Stimulated activated CD4-positive, alpha-beta T cell treated with anti-CD3 and anti-CD28 coated beads, Interleukin-2, amount 100 ng/mL, for 4 hours (primary cell): ENCODE measurements around the gene TNFRSF1B.

ENCODE experiments used
- DNase-seq: peaks from one replicate; pipeline ENCODE4 v3.0.0-alpha.2; 2020; ENCODE audit warnings: low read depth

TNFRSF1B gene

DNA sequence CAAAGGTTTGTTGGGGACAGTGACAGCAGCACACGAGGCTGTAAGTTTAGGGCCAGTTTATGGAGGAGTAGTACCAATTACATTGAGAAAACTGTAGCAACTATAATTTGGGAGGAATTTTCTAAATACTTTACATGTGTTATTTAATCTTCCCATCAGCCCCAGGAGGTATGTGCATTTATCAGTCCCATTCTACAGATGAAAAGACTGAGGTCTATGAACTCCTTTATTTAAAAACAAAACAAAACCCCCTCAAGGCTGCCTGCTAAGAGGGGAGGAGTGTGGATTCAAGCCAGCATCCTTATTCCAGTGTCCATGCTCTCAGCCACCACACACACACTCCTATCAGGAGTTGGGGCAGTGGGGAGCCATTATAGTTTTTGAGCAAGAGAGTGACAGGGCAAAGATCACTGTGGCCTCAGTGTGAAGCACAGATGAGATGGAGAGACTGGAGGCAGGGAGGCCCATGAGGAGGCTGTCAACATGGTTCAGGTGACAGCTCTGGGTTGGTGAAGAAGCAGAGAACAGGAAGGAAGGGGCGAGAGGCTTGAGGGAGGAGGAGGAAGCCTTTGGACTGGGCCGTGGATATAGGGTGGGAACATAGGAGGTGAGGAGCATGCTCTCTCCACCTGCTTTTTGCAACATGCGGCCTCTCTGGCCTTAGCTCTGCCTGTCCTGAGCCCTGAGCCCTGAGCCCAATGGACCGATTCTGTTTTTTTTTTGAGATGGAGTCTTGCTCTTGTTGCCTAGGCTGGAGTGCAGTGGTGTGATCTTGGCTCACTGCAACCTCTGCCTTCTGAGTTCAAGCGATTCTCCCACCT lies 9.7 kb downstream of the TNFRSF1B start:
- DNase-seq = no peak

DNA sequence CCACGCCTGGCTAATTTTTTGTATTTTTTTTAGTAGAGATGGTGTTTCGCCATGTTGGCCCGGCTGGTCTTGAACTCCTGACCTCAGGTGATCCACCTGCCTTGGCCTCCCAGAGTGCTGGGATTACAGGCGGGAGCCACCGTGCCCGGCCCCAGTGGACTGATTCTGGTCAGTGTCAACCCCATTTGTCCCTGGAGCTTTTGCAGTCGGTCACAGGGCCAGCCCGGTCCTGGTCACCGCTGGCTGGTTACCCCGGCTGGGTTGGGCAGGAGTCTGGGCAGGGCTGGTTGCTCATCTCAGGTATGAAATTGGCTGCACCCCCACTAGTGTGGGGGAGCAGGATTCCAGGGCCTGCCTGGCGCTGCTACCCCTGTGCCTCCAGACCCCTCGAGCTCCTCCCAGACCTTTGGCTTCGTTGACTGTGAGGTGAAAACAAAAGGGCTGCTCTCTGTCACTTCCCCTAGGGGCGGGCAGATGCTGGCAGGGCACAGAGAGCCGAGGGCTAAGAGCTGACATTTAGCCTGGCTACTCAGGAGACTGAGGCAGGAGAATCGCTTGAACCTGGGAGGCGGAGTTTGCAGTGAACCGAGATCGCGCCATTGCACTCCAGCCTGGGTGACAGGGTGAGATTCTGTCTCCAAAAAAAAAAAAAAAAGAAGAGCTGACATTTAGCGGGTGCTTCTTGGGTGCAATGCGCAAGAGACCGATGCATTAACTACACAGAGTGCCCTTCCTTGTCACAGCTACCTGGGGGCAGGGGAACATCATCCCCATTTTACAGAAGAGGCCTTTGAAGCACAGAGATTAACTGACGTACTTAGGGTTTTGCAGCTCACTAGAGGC lies 10.6 kb downstream of the TNFRSF1B start:
- no peak for DNase-seq

DNA sequence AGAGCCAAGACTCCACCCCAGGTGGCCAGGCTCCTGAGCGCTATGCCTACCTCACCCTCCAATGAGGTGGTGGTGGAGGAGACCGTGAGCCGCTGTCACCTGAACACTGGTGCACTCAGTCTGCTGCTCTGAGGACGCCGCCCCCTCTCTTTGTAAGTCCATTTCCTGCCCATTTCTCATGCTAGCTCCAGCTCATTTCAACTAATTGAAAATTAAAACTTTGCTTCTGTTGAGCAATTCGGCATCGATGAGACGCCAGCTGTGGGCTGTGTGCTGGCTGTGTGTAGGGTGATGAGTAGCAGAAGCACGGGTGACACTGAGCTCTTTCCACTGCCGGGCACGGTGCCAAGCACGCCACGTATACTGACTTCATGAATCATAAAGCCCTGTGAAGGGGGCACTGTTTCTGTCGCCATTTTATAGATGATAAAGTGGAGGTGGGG lies 11.2 kb downstream of the TNFRSF1B start:
- DNase-seq = peak; percentile 96

DNA sequence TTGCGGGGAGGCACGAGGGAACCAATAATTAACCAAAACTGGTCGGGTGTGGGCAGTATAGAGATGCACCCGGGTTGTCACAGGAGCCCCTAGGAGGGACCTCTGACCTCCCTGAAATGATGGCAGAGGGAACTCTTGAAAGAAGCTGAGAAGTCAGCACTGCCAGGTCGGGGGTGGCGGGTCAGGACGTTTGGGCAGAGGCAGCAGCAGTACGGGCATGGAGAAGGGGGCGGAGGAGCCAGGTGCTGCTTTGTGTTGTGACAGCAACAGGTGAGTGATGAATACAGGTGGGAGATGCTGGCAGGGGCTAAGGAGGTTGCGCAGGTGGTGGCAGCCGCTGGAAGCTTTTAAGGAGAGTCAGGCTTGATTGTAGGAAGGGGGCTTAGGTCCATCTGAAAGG lies 11.7 kb downstream of the TNFRSF1B start:
- no peak for DNase-seq

DNA sequence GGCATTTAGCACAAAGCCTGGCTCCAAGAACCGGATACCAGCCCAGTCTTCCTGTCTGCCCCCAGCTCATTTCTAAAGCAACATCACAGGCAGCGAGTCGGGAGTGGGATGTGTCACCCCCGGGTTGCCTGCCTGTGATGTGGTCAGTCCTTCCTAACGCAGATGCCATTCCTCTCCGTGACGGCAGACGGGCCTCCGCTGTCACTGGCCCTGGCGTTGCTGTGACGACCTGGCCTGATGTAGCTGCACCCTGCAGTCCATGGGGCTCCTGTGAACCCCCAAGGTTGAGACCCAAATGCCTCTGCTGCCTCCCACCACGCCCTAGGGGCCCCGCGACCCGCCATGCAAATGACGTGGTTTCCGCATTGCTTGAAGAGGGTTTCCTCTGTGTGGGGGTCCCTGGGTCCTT lies 12.3 kb downstream of the TNFRSF1B start:
- peak; percentile 81 for DNase-seq

DNA sequence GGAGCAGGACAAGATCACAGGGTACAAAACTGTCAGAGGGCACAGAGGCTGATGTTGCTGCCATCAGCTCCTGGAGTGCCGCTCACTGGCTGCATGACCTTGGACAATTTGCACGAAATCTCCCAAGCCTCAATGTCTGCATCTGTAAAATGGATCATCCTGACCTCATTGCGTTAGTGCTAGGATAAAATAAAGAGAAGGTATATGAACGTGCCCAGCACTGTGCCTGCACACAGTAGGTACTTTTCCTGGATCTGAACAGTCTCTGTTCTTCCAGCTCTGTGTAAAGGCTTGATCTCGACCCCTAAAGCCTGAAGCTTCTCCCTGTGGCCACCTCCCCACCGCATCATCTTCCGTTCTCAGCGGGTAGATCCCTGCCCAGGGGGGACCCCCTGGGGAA lies 12.9 kb downstream of the TNFRSF1B start:
- DNase-seq = no peak

DNA sequence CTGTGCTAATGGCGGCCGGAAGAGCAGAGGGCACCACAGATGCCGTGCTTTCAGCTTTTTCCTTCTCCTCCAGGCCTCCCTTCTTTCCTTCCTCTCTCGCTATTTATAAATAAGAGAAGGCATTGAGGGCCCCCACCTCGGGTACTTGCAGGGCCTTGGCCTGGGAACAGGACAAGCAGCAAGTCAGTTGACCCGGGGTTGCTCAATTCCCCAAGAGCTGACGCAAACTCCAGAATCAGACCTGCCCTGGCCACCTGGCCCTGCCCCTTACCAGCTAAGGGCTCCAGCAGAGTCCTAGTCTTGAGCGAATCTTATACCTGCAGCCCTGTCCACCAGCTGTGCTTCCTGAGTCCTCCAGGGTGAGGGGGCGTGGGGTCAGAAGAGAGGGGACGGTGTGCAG lies 13.5 kb downstream of the TNFRSF1B start:
- DNase-seq = no peak

DNA sequence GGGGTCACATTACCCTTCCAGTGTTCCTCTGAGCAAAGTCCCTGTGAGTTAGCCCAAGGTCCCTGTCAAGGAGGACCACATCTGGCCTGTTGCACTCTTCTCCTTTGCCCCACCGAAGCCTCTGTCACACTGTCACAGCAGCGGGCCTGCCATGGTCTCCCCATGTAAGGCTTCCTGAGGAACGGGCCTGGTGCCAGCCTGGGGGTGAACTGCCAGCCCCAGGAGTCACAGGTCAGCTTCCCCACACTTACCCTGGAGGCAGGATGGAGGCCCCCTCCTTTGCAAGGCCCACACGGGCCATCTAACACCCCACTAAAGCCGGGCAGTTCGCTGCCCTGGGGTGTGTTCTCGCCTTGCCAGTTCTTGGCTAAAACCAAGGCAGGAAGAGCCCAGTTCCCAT lies 14.1 kb downstream of the TNFRSF1B start:
- DNase-seq = no peak

DNA sequence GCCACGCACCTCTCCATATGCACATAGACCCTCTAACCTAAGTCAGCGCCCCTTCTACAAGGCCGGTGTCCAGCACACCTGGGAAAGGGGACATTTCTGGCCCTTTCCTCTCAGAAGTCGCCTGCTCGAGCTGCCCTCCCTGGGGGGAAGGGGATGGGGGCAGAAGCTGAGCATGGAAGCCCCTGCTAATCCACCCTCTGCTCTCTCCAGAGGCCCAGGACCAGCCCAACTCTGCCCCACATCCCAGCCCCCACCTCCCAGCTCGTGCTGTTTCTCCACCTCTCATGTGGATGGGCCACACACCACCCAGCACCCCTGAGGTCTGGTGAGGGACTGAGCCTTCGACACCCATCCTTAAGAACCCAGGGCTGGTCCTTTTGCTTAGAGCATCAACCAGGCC lies 14.8 kb downstream of the TNFRSF1B start:
- DNase-seq = no peak

DNA sequence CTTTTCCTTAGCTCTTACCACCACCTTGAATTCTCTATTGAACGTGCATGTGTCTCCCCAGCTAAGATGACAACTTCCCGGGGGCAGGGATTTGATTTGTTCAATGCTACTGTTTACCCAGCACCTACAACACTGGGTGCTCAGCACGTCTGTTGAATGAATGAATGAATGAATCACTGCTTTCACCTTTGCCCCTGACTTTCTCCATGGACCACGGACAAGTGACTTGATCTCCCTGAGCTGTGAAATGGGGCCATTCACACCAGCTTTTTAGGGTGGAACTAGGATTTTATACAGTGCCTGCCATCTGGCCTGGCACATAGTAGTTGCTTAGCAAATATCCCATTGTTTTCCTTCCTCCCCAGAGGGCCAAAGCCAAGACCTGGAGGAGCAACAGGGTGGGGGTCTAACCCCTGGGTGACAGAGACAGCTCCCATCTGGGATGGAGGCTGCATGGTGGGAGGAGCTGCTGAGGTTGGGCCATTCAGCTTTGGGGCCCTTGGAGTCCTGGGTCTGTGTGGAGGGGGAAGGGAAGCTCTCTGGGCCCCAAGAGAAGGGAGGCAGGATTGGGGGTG lies 15.7 kb downstream of the TNFRSF1B start:
- no peak for DNase-seq

DNA sequence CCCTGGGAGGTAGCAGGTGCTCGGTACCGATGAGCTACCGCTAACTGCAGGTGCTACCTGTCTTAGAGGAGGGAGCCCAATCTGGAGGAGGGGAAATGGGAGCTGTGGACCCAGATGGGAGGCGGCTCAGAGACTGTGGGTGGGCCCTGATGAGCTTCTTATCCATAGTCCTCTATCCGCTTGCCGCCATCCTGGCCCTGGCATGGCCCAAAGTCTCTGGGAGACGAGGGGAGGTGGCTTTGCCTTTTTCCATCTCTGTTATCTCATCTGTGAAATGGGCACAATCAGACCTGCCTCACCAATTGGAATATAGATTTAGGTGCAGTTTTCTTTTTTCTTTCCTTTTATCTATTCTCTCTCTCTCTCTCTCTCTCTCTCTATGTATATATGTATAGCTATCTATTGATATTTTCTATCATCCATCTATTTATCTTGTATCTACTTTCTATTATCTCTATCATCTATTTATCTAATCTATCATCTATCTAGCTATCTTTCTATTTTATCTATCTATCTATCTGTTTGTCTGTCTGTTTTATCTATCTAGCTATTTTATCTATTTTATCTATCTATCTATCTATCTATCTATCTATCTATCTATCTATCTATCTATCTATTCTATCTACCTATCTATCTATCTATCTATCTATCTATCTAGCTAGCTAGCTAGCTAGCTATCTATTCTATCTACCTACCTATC lies 16.5 kb downstream of the TNFRSF1B start:
- DNase-seq = no peak

DNA sequence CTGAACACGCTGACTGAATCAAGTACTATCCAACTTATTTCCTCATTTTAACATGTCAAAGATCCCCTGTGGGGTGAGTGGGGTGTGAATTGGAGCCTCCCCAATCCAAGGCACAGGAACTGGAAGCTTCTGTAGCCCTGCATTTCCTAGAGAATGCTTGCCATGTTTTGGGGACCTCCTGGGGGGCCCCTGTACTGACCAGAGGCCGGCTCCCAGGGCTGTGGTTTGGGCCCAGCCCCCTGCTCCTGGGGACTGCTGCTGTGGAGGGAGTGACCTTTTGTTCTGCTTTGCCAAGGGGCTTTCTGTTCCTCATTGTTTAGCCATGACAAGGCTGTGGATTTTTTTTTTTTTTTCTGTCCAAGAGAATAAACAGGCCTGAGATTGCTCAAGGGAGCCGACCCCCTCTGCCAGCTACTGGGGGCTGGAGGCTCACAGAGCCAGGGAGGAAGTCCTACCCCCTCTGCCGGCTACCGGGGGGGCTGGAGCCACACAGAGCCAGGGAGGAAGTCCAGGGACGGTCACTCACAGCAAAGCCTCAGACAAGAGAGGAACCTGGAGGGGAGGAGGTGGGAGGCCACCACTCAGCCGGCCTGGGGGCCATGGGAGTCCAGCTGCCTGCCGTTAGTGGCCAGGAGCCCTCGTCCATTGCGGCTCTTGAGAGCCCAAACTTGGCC lies 17.4 kb downstream of the TNFRSF1B start:
- no peak for DNase-seq

DNA sequence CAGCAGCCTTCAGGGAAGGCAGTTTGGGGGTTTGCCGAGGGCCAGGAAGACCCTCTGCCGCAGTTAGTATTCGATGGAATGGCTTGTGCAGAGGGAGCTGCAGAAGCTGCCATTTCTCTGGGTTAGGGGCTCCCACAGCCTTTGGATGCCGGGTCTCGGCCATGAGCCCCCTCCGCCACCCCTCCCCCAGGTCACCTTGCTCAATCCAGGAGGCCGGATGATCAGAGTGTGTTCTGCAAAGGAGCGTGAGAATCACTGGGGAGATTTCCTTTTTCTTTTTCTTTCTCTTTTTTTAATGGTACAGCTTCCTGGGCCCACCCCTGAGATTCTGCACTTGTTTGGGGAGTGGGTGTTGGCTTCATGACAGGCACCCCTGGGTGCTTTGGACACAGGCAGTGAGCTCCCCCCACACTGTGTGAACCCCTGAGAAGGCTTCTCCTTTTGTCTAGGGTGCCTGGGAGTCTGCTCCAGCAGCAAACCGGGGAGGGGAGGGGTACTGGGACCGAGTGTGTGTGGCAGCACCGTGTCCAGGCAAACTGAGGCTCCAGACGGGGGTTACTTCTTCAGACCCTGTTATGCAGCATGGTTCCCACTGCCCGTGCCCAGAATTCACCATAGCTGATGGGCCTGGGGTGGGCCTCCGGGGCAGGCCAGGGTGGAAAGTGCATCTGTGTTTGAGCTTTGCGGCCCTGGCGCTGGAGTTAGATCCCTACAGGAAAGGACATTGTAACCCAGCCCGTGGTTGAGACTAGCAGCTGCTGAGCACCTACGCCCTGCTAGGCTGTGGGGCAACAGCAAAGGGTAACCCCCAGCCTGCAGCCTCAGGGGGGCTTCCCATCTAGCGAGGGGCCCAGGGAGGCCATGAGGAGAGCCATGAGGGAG lies 18.5 kb downstream of the TNFRSF1B start:
- no peak for DNase-seq

DNA sequence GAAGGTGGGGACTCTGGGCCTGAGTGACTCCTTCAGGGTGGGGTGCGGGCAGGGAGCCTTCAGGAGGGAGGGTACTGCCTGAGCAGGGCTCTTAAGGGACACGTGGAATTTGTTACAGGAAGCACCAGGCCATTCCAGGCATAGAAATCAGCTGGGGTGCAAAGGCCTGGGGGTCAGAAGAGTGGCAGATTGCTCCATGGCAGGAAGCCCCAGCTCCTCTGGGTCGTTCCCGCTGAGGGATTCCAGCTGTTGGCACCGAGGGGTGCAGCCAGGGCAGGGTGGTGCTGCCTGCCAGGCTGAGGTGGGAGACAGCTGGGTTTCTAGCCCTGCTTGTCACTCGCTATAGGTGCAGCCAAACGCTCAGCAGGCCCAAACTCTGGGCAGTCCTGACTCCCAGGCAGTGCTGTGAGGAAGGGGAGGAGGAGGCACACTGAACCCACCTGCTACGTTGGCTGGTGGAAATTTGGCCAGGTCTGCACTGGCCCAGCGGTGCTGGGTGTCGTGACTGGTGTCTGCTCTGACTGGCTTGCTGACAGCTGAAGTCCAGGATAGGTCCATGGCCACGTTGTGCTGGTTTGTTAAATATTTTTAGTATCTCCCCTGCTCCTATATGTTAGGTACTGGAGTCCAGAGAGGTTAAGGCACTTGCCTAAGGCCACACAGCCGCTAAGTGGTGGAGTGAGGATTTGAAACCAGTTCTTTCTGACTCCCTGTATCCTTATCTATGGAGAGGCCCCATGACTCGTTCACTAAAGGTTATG lies 19.3 kb downstream of the TNFRSF1B start:
- DNase-seq = no peak

DNA sequence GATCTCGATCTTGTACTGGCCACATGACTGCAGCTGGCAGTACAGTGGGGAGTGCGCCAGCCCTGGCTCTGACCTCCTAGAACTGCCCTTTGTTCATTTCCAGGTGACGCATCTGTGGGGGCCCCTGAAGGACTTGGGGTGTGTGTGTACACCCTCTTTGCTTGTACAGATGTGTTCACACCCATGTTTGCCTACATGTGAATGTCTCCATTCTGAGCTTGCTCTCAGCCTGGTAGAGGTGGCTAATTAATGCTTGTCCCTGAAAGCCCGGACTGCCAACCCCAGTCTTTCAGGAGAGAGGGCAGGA lies 19.8 kb downstream of the TNFRSF1B start:
- DNase-seq = no peak

DNA sequence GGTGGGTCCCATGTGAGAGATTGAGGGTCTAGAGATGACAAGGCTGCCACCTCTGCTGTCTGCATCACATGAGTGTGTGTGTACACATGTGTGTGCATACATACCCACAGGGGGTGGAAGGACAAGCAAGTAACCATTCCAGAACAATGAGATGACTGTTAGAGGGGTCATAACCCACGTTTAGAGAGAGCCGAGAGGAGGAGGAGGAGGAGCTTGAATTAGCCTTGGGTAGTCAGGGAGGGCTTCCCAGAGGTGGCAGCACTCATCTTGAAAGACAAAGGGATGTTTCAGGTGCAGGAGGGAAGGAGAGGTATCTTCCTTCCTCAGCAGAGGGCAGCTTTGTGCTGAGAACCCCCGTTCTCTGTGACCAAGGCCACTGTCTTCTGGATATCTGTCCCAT lies 21.3 kb downstream of the TNFRSF1B start:
- DNase-seq = no peak

DNA sequence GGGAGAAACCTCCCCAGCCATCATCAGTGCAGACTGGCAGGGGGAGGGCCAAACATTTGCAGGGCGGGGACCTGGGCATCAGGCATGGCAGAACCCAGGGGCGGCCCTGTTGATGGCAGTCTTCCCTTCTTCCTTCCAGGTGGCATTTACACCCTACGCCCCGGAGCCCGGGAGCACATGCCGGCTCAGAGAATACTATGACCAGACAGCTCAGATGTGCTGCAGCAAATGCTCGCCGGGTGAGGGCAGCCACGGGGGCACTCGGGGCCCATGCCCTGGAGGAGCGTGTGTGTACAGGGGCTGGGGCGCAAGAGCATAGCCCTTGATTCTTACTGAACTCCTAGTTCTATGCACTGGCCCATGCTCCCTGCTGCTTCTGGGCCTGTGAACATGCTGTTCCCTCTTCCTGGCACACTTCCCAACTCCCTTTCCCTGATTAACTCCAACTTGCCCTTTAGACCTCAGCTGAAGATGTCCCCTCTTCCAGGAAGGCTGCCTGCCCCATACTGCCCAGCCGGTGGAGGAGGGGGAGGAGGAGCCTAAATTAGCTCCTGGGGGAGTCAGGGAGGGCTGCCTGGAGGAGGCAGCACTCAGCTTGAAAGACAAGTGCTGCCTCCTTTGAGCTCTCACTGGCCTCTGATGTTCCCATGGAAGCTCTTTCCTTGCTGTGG lies 22.0 kb downstream of the TNFRSF1B start:
- no peak for DNase-seq

DNA sequence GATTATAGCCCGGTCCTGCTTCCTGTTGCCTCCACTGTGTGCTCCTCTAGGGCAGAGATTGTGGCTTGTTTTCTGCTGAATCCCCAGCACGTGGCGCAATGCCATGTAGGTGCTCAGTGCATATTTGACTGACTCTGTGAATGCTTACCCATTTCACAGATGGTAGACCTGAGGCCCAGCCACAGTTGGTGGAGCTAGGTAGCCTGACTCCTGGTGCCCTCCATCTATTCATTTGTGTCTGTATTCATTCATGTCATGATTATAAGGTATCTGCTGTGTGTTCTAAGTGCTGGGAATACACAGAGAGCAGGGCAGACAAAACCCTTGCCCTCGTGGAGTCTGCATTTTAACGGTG lies 22.5 kb downstream of the TNFRSF1B start:
- no peak for DNase-seq

DNA sequence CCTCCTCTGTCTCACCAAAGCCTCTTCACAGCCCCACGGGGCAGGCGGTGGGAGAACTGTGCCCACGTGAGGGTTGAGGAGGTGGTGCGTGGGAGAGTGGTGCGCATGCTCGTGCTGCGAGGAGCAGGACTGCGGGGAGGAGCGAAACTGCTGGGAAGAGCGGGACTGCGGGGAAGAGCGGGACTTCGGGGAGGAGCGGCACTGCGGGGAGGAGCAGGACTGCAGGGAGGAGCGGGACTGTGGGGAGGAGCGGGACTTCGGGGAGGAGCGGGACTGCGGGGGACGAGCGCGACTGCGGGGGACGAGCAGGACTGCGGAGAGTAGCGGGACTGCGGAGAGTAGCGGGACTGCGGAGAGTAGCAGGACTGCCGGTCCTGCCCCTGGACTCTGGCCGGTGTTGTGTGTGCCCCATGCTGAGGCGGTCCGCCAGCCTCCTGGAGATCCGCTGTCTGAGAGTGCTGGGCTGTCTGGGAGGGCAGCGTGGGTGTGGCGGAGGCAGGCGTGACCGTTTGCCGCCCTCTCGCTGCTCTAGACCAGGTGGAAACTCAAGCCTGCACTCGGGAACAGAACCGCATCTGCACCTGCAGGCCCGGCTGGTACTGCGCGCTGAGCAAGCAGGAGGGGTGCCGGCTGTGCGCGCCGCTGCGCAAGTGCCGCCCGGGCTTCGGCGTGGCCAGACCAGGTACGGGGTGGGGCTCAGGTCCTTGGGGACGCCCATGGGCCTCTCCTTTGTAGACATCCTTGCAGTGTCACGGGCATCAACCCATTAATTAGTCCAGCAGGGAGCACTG lies 24.6 kb downstream of the TNFRSF1B start:
- DNase-seq = no peak
